ENCODE results near the gene RBPJL.

Gene RBPJL

DNA sequence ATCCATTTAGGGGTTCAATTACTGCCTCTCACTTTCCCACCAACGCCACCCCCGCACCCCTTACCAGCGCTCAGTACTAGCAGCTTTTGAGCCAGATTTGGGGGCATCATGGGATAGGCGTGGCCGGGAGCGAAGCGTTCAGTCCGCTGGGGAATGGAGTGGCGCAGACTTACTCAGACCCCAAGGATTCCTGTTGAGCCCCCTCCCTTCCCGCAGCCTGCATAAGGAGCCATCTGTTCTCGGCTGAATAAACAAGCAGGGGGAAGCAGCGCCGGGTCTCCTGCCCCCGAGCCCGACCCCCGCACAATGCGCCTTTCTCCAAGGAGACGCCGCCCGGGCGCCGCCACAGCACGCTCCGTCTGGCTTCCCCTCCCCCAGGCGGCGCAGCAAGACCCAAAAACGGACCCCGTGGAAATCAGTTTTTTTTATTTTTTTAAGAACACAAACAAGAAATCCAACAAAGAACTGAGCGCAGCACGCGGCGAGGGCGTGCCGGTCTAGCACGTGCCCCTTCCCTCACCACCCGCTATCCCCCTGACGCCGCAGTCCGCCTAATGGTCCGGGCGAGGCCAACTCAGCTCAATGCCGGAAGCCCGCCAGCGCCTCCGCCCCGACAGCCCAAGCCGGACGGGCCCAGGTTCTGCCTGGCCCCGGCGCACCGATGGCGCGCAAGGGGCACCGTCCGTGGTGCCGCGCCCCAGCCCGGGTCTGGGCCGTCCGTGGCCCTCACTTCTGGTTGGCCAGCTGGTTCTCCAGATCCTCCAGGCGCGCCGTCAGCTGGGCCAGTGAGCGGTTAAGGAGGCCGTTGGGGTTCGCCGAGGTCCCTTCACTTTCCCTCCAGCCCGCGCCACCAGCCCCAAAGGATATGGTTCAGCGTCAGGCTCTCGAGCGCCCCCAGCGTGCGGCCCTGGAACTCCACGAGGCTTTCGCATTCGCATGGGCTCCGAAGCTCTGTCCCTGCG, 13.3 kb upstream of the RBPJL start:
- FAIRE-seq: no peak

DNA sequence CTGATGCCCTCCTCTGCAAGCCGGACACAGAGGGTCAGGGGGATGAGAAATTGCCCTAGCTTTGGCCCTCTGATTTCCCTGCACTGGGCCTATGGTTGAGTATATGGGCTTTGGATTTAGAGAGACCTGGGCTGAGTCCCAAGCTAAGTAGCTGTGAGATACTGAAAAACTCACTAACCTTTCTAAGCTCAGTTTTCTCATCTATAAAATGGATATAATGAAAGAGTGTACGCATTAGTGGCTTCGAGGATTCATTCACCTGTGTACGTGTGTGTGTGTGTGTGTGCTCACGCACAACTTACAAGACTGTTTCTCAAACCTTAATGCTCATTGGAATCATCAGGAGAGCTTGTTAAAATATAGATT, 12.7 kb upstream of the RBPJL start:
- no peak for FAIRE-seq

DNA sequence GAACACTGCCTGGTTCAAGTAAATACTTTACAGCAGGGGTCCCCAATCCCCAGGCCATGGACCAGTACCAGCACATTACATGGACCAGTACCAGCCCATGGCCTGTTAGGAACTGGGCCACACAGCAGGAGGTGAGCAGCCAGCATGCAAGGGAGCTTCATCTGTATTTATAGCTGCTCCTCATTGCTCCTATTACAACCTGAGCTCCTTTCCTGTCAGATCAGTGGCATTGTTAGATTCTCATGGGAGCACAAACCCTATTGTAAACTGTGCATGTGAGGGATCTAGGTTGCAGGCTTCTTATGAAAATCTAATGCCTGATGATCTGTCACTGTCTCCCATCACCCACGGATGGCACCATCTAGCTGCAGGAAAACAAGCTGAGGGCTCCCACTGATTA, 12.0 kb upstream of the RBPJL start:
- no peak for FAIRE-seq

DNA sequence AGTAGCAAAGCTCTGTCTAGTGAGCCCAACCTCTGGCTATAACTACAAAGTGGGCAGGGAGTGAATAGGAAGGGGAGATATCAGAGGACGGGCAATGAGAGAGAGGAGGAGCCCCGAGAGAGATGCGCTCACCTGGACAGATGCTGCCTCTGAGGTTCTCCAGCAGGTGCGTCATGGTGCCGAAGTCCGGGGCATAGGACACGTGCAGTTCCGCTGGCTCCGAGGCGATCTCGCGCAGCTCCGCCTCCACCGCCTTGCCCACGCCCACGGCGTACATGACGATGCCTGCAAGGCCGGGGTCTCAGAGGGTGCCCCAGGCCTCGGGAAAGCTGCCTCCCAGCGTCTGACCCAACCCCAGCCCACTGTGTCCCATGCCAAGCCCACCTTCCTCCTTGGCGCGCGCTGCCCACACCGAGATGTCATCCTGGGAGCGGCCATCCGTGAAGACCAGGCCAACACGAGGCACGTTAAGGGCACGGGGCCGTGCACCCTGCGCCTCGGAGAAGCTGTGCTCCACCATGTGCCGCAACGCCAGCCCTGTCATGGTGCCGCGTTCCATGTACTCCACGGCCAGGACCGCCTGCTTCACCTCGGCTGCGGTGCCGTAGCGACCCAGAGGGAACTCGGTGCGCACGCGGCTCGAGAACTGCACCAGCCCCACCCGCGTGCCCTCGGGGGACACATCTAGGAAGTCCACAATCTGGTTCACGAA, 8.7 kb upstream of the RBPJL start:
- no peak for FAIRE-seq

DNA sequence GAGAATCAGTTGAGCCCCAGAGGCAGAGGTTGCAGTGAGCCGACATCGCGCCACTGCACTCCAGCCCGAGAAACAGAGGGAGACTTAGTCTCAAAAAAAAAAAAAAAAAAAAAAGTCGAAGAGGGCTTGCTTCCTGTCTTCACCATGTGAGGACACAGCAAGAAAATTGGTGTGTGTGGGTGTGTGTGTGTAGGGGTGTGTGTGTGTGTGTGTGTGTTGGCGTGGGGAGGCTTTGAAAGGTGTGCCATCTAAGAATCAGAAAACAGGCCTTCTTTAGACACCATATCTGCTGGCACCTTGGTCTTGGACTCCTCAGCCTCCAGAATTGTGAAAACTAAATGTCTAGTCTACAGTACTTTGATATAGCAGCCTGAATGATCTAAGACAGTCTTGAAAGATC, 6.9 kb upstream of the RBPJL start:
- FAIRE-seq: no peak

DNA sequence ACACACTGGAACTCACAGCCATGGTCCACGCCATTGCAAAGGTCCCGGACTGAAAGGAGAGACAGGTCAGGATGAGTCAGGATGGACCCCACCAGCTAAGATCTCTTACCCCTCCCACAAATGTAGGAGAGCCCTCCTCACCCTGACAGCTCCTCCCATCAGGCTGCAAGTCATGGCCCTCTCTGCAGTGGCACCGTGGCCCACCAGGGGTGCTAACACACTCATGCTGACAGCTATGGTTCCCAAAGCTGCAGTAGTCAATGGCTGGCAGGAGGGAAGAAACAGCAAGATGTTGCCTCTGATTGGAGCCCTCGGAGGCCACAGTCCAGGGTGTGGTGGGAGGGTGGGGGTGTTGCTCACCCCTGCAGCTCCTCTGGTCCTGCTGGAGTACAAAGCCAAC, 5.7 kb upstream of the RBPJL start:
- FAIRE-seq: no peak

DNA sequence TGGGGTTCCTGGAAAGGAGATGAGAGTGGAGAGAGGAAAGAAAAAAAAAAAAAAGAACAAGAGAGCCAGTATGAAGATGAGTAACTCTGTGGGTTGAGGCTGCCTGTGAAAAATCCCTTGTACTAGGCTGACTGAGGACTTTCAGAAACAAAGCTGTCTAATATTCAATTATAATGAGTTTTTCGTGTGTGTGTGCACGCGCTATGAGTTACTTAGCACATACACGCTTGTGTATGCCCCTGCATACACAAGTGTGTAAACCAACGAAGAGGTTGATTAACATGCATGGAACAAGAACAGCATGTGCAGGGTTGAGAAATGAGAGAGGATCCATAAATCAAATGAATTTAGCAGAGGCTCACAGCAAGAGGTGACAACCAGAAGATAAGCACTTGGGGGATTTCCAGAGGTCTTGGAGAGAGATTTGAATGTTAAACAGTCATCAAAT, 4.8 kb upstream of the RBPJL start:
- no peak for FAIRE-seq

DNA sequence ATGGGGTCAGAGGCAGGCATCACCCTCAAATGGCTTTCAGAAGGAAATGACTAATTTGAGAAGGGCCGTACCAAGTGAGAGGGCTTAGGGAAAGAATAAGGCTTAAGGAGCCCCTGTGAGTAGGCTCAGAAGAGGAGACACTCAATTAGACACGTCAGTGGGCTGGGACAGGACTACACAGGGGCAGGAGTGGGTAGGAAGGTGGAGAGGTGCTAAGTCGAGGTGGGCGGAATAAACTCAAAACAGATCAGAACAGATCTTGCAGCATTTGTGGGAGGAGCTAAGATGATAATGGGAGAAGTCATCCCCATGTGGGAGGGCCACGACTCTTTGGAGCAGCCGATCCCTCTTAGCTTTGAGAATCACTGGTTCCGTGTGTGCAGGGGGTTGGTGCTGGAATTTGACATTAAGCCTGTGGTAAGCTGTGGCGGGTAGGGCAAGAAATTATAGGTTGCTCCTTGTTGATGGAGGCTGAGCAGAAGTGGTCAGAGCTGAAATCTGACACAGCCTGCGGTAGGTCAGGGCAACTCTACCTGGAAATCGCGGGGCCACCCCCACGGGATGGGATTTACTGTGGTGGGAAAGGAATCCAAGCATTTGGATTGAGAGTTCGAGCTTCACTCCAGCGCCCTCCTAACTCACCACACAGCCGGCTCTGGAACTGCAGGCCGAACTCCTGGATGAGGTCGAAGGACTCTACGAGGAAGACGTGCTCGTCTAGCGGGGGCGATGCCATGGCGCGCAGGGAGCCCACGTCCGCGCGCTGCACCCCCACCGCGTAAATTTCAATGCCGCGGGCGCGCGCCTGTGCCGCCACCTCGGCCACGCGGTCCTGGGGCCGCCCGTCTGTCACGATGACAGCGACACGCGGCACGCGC, 2.8 kb upstream of the RBPJL start:
- FAIRE-seq: no peak

DNA sequence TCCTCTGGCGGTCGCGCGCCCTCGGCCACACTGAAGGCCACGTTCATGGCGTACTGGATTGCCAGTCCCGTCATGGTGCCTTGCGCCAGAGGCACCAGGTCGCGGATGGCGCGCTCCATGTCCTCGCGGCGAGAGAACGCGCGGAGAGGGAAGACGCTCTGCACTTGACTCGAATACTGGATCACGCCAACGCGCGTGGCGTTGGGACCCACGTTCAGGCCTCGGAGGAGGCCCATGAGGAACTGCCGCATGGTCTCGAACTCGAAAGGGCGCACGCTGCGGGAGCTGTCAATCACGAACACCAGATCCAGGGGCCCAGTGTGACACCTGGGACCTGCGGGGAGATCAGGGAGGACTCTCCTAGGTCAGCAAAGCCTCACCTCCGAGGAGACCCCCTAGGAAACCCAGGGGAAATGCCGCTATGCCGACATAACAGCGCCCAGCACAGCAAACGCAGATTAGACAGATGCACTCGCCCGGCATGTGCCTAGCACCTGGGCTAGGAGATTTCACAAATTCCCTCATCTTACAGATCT, 2.1 kb upstream of the RBPJL start:
- FAIRE-seq: no peak

DNA sequence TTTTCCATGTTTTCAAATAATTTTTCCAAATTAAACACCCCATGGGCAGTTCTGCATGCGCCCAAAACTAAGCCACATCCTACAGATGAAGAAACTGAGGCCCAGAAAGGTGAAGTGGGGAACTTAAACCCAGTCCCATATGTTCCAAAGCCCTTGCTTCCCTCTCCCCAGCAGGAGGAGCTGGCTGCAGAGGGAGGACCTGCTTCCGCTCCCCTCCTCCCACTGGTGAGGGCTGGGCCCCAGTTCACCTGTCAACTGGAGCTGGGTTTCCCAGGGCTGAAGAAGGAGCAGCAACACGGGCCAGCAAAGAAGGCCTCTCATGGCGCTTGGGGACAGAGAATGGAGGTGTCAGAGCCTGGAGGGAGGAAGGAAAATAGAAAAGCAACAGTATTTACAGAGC, 1.4 kb upstream of the RBPJL start:
- no peak for FAIRE-seq

DNA sequence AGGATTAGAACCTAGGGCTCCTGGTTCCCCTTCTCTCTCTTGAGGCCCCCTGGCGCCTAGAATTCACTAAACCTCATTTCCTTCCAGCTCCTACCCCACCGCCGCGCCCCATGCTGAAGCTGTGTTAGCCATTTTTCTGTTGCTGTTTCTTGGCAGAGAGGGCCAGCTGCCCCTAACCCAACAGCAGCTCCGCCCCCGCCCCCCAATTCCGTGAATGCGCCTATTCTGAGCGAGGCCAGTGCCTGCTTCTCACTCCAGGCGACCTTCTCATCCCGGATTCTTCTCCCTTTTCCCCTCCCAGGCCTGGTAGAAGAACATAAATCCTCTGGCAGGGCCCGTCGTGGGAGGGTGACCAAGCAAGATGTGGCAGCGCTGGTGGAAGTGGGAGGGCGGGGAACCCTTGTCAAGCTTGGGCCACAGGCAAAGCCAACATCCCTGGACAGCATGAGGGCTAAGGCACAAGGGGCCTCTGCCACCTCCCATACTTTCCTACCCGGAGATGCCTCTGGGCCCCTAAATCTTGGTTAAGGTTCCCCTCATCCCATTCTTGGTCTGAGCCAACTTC, 518 bp downstream of the RBPJL start:
- no peak for FAIRE-seq

DNA sequence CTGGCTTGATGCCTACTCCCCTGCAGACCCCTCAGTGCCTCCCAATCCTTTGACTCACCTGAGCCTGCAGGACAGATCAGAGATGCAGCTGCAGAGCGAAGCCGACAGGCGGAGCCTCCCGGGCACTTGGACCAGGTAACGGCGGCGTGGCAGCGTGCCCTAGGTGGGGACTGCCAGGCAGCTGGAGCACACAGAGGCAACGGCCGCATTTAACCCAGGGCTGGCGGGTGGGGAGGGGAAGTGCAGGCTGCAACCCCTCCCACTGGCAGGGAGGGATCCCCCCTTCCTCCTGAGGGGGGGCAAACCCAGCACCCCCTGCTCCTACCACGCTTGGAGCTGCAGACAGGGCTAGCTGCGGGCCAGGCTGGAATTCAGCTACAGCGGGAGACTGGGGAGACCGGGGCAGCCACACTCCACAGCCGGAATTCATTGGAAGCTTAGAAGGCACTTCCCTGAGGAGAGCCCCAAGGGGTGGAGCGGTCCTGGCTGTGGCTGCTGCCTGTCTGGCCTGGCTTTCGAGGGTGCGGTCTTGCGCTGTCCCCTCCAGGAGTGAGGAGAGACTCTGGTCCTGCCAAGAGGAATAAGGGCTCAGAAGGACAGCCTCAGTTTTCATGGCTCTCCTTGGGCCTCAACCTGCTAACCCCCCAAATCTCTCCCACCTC, 1.6 kb downstream of the RBPJL start, which contains the start of gene MATN4:
Gene MATN4 (minus strand): TSS at position 183 of the 662 bp plus-strand sequence. CDS start 2,717 bp downstream, outside the sequence.
- FAIRE-seq: no peak

DNA sequence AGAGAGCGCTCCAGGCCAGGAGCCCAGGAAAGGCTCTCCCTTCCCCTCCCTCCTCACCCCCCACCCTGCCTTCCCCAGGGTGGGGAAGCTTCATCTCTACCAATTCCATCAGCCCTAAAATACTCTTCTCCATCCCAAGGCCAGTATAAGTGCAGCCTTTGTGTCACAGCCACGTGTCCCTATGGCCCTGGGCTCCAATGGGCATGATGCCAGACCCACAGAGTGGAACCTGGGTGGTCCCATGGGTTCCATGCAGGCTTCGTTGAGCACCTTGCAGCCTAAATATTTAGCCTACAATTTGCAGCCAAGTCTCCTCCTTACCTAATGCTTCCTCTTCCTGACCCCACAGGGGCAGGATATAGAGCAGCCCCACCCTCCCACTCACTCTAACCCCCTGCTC, 2.4 kb downstream of the RBPJL start:
- no peak for FAIRE-seq

DNA sequence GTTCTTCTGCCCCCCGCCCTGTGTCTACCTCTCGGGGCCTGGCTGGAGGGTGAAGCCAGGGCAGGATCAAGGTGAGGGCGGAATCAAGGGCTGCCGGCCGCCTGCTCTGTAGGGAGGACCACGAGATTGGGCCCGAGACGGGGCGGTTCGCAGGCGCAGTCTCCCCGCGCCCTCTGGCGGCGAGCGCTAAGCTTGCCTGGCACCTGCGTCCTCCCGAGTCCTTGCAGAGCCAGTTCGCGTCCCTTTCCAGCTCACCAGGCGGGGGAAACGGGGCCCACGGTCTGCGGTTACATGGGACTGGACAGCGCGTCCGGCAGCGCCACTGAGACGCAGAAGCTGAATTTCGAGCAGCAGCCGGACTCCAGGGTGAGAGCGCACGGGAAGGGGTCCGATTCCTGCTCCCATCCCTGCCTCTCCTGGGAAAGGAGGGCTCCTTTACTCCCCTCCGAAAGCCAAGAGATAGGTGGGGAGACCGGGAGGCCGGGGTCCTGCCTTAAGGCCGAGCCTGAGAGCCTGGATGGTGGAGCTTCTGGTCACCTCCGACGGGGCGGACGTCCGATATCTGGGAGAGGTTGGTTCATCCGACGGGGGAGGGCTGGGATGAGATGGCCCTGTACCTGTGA, 5.1 kb downstream of the RBPJL start:
- FAIRE-seq: no peak

DNA sequence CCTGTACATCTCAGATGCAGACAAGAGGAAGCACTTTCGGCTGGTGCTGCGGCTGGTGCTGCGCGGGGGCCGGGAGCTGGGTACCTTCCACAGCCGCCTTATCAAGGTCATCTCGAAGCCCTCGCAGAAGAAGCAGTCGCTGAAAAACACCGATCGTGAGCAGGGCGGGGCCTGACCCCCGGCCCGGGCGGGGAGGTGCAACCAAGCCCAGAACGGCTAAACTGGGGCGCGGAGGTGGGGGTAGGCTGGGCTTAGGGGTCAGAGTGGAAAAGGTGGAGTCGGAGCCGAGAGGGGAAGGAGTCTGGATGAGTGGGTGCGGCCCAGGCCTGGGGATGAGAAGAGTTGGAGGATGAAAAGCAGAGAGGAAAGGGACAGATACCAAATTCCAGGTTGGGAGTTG, 5.6 kb downstream of the RBPJL start:
- FAIRE-seq: no peak

DNA sequence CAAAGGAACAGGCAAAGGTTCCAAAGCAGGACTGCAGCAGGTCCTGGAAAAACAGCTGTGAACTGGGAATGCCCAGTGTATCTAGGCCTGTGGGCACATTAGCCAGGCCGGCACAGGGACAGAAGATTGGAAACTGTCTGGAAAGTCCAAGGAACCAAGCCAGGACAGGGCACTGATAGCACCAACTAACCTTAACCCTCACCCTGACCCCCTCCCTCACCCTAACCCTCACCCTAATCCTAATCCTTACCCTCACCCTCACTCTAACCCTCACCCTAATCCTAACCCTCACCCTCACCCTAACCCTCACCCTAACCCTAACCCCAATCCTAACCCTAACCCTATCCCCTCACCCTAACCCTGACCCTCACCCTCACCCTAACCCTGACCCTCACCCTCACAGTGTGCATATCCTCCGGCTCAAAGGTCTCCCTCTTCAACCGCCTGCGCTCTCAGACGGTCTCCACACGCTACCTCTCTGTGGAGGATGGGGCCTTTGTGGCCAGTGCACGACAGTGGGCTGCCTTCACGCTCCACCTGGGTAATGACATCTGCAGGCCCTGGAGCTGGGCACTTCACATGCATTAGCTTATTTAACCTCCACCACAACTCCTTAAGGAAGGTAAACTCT, 6.5 kb downstream of the RBPJL start:
- no peak for FAIRE-seq

DNA sequence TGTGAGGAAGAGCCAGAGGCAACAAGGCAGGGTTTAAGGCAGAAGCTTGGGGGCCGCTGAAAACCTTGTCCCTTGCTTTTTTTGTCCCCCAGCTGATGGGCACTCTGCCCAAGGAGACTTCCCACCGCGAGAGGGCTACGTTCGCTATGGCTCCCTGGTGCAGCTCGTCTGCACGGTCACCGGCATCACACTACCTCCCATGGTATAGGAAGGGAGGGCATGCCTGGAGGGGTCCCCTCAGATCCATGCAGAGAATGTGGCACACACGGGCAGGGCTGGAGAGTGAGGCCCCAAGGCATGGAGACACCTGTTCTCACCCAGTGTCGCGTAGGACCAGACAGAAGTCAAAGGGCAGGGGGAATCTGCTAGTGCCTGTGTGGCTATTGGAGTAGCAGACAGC, 7.3 kb downstream of the RBPJL start:
- FAIRE-seq: no peak

DNA sequence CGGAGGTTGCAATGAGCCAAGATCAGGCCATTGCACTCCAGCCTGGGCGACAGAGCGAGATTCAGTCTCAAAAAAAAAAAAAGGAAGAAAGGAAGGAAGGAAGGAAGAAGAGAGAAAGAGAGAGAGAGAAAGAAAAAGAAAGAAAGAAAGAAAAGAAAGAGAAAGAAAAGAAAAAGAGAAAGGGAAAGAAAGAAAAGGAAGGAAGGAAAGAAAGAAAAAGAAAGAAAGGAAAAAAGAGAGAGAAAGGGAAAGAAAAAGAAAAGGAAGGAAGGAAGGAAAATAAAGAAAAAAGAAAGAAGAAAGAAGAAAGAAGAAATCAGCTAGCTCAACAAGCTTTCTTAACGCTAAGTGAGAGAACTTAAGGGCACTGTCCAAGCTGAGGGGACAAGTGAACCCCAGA, 9.0 kb downstream of the RBPJL start:
- no peak for FAIRE-seq

DNA sequence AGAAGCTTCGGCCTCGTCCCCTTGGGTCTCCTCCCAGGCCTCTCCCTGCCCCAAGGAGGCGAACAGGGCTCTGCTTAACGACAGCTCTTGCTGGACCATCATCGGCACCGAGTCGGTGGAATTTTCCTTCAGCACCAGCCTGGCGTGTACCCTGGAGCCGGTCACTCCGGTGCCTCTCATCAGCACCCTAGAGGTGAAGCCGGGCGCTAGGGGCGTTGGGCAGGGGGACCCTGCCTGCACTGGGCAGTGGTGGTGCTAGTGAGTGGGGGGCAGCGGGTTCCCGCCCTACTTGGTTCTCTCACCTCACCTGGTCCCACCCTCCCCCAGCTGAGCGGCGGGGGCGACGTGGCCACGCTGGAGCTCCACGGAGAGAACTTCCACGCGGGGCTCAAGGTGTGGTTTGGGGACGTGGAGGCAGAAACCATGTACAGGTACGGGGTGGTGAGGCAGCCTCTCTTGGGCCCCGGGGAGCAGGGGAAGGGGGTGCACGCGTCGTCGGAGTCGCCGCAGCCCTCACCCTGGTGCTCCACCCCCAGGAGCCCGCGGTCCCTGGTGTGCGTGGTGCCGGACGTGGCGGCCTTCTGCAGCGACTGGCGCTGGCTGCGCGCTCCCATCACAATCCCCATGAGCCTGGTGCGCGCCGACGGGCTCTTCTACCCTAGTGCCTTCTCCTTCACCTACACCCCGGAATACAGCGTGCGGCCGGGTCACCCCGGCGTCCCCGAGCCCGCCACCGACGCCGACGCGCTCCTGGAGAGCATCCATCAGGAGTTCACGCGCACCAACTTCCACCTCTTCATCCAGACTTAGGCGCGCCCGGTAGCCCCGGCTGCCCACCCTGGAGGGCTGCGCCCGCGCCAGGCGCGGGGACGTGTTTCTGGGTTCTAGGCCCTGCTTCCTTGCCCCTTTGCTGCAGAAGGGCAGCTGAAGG, 9.8 kb downstream of the RBPJL start:
- FAIRE-seq: no peak

DNA sequence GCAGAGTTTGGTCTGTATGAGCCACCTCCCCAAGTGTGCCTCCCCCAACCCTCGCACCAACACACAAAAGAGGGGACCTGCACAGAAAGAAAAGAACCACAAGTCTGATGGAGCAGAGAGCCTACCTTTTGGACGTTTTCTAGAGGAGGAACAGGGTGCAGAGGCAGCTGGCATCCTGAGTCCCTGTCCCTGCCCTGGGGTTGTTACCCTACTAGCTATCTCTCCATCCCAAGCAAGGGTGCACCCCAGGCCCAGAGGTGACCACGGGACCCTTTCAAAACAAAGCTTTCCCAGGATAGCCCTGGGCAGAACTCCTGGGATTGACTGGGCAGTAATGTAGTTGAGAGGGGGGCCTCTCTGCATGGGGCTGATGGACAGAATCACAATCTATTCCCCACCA, 11.2 kb downstream of the RBPJL start:
- no peak for FAIRE-seq
